ENCODE results near the gene TMEM129.

The TMEM129 gene

DNA sequence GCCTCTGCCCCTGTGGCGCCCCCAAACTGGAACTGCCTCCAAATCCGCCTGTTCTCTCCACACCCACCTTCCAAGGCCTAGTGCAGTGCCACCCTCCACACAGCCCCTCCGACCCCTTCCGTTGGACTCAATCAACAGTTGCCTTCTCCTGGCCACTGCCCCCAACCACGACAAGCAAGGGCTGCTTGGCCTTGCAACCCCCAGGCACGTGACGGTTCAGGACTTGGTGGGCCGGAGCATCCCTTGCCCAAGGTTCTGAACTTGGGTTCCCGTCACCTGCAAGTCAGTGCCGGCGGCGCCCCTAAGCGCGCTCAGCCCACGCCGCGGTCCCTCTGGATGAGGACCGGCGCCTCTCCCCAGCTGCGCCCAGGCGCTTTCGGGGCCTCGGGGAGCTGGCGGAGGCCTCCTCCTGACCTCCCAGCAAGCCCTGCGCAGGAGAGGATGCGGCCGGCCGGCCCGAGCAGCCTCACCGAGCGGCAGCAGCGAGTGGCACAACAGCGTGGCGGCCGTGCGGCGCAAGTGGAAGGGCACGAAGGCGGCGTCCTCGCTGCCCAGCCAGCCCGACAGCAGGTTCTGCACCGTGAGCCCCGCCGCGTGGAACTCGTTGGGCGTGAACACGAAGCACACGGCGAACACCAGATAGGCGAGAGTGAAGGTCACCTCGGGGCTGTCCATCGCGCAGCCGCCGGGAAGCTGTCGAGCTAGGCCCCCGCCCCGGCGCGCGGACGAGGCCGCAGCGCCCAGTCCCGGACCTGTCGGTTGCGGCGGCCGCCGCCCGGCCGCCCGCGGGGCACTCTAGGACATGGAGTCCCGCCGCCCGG is 750 bp downstream of the TMEM129 start (continued):
- TF ChIP-seq ZNF624 (tag by site-specific recombination; IDR thresholded peaks at IDR 0.05) (no peak), ZNF660 (tag by site-specific recombination; IDR thresholded peaks at IDR 0.05) (peak; percentile 24; the same call in 1 of the 2 replicates), MZF1 (tag by site-specific recombination; IDR thresholded peaks at IDR 0.05; ENCODE audit: borderline replicate concordance) (no peak), ZNF707 (tag by site-specific recombination; IDR thresholded peaks at IDR 0.05) (no peak), ZNF366 (tag by site-specific recombination; conservative IDR thresholded peaks at IDR 0.05) (no peak), KLF9 (tag by site-specific recombination; IDR thresholded peaks at IDR 0.05; ENCODE audit: low read depth) (no peak), ZNF610 (tag by site-specific recombination; IDR thresholded peaks at IDR 0.05; ENCODE audit: borderline replicate concordance) (no peak), ZBTB48 (tag by site-specific recombination; IDR thresholded peaks at IDR 0.05) (0 out of 2 replicates have a peak, but pooled peaks have one; percentile 28), ZNF548 (tag by site-specific recombination; IDR thresholded peaks at IDR 0.05) (no peak), ZBTB21 (tag by site-specific recombination; IDR thresholded peaks at IDR 0.05) (no peak), ZNF248 (tag by site-specific recombination; IDR thresholded peaks at IDR 0.05) (no peak), ZNF670 (tag by site-specific recombination; IDR thresholded peaks at IDR 0.05; ENCODE audit: low read depth) (no peak), ZNF544 (tag by site-specific recombination; IDR thresholded peaks at IDR 0.05) (no peak), ZNF292 (tag by site-specific recombination; IDR thresholded peaks at IDR 0.05; ENCODE audit: borderline replicate concordance, low read depth) (no peak), OVOL3 (tag by site-specific recombination; IDR thresholded peaks at IDR 0.05) (0 out of 2 replicates have a peak, but pooled peaks have one; percentile 10), ZNF239 (tag by site-specific recombination; IDR thresholded peaks at IDR 0.05) (no peak), ZNF221 (tag by site-specific recombination; IDR thresholded peaks at IDR 0.05; ENCODE audit: borderline replicate concordance) (no peak), ZNF555 (tag by site-specific recombination; conservative IDR thresholded peaks at IDR 0.05) (no peak), ZNF266 (tag by site-specific recombination; IDR thresholded peaks at IDR 0.05; ENCODE audit: low read depth) (no peak), ZBTB8A (tag by site-specific recombination; IDR thresholded peaks at IDR 0.05) (peak; percentile 74; the same call in 1 of the 2 replicates), ZNF76 (tag by site-specific recombination; IDR thresholded peaks at IDR 0.05; ENCODE audit: borderline replicate concordance, low read depth) (peak; percentile 85), MEIS1 (CRISPR knock-in tag; IDR thresholded peaks at IDR 0.05; ENCODE audit: borderline replicate concordance) (no peak), ZNF629 (tag by site-specific recombination; IDR thresholded peaks at IDR 0.05) (no peak), EGR2 (tag by site-specific recombination; IDR thresholded peaks at IDR 0.05; ENCODE audit: low read depth) (peak; percentile 37; the same call in 1 of the 2 replicates), HOXA7 (CRISPR knock-in tag; IDR thresholded peaks at IDR 0.05; ENCODE audit: borderline replicate concordance) (no peak), ZNF473 (tag by site-specific recombination; IDR thresholded peaks at IDR 0.05) (no peak)
- TF ChIP-seq, protein P1, sequence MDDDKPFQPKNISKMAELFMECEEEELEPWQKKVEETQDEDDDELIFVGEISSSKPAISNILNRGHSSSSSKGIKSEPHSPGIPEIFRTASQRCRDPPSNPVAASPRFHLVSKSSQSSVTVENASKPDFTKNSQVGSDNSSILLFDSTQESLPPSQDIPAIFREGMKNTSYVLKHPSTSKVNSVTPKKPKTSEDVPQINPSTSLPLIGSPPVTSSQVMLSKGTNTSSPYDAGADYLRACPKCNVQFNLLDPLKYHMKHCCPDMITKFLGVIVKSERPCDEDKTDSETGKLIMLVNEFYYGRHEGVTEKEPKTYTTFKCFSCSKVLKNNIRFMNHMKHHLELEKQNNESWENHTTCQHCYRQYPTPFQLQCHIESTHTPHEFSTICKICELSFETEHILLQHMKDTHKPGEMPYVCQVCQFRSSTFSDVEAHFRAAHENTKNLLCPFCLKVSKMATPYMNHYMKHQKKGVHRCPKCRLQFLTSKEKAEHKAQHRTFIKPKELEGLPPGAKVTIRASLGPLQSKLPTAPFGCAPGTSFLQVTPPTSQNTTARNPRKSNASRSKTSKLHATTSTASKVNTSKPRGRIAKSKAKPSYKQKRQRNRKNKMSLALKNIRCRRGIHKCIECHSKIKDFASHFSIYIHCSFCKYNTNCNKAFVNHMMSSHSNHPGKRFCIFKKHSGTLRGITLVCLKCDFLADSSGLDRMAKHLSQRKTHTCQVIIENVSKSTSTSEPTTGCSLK (tag by site-specific recombination; IDR thresholded peaks at IDR 0.05) = no peak
- TF ChIP-seq, protein P2, sequence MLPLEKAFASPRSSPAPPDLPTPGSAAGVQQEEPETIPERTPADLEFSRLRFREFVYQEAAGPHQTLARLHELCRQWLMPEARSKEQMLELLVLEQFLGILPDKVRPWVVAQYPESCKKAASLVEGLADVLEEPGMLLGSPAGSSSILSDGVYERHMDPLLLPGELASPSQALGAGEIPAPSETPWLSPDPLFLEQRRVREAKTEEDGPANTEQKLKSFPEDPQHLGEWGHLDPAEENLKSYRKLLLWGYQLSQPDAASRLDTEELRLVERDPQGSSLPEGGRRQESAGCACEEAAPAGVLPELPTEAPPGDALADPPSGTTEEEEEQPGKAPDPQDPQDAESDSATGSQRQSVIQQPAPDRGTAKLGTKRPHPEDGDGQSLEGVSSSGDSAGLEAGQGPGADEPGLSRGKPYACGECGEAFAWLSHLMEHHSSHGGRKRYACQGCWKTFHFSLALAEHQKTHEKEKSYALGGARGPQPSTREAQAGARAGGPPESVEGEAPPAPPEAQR (tag by site-specific recombination; IDR thresholded peaks at IDR 0.05) = no peak
- TF ChIP-seq, protein P3, sequence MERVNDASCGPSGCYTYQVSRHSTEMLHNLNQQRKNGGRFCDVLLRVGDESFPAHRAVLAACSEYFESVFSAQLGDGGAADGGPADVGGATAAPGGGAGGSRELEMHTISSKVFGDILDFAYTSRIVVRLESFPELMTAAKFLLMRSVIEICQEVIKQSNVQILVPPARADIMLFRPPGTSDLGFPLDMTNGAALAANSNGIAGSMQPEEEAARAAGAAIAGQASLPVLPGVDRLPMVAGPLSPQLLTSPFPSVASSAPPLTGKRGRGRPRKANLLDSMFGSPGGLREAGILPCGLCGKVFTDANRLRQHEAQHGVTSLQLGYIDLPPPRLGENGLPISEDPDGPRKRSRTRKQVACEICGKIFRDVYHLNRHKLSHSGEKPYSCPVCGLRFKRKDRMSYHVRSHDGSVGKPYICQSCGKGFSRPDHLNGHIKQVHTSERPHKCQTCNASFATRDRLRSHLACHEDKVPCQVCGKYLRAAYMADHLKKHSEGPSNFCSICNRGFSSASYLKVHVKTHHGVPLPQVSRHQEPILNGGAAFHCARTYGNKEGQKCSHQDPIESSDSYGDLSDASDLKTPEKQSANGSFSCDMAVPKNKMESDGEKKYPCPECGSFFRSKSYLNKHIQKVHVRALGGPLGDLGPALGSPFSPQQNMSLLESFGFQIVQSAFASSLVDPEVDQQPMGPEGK (tag by site-specific recombination; IDR thresholded peaks at IDR 0.05) = peak; percentile 81; the same call in 1 of the 2 replicates
- TF ChIP-seq, protein P4, sequence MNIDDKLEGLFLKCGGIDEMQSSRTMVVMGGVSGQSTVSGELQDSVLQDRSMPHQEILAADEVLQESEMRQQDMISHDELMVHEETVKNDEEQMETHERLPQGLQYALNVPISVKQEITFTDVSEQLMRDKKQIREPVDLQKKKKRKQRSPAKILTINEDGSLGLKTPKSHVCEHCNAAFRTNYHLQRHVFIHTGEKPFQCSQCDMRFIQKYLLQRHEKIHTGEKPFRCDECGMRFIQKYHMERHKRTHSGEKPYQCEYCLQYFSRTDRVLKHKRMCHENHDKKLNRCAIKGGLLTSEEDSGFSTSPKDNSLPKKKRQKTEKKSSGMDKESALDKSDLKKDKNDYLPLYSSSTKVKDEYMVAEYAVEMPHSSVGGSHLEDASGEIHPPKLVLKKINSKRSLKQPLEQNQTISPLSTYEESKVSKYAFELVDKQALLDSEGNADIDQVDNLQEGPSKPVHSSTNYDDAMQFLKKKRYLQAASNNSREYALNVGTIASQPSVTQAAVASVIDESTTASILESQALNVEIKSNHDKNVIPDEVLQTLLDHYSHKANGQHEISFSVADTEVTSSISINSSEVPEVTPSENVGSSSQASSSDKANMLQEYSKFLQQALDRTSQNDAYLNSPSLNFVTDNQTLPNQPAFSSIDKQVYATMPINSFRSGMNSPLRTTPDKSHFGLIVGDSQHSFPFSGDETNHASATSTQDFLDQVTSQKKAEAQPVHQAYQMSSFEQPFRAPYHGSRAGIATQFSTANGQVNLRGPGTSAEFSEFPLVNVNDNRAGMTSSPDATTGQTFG (tag by site-specific recombination; IDR thresholded peaks at IDR 0.05; ENCODE audit: borderline replicate concordance) = no peak
- TF ChIP-seq, protein P5, sequence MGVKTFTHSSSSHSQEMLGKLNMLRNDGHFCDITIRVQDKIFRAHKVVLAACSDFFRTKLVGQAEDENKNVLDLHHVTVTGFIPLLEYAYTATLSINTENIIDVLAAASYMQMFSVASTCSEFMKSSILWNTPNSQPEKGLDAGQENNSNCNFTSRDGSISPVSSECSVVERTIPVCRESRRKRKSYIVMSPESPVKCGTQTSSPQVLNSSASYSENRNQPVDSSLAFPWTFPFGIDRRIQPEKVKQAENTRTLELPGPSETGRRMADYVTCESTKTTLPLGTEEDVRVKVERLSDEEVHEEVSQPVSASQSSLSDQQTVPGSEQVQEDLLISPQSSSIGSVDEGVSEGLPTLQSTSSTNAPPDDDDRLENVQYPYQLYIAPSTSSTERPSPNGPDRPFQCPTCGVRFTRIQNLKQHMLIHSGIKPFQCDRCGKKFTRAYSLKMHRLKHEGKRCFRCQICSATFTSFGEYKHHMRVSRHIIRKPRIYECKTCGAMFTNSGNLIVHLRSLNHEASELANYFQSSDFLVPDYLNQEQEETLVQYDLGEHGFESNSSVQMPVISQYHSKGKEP (tag by site-specific recombination; IDR thresholded peaks at IDR 0.05) = no peak
